ENCODE data around the gene CTDSP2. TPM values are rescaled to one million over a fixed set of nuclear protein-coding genes. Genes with fewer than 3 reads are reported as not detected.
"Not testable (repeated sequence)": the region's sequence is repeated elsewhere in the genome, so short reads cannot be mapped to it uniquely, and the experiment has no call there.

CTDSP2 gene
- total and polyA plus RNA-seq, 4 donors, result 51.2 to 252 (median 140) TPM

DNA sequence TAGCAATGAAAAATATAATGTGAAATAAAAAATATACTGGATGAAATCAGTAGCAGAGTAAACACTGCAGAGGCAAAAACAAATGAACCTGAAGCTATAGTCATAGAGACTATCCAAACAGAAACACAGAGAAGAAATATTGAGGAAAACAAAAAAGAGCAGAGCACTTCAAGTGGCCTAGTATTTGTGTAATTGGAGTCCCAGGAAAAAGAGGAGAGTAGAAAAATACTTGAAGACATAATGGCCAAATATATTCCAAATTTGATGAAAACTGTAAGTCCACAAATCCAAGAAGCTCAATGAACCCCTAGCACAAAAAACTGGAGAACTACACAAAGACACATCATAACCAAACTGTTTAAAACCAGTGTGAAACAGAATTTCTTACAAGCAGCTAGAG lies 37.2 kb upstream of the CTDSP2 start:
- Histone ChIP-seq H3K4me3 (ENCODE audit: low read length in 2 of 2) (no peak overlapping the region), H3K27ac (ENCODE audit: low read depth in 1 of 2, low read length in 2 of 2) (no peak overlapping the region), H3K9me3 (ENCODE audit: control insufficient read depth, low read length) (no peaks in the 10 kb centered on the region), H3K4me1 (ENCODE audit: control insufficient read depth in 1 of 2, insufficient read depth in 2 of 2, low read length in 2 of 2) (peaks cover 0 to 2% of the 10 kb centered on the region in 2 donors), H3K27me3 (ENCODE audit: control insufficient read depth in 1 of 2, insufficient read depth in 2 of 2, low read length in 1 of 2) (no peaks in the 10 kb centered on the region), H3K36me3 (ENCODE audit: control insufficient read depth in 1 of 2, insufficient read depth in 2 of 2, low read length in 1 of 2) (no peaks in the 10 kb centered on the region)
- DNase-seq, result no peak
- intact Hi-C loops (cut with DNase I), result no loop called here
- ATAC-seq (ENCODE audit: low FRiP score), result no peak

DNA sequence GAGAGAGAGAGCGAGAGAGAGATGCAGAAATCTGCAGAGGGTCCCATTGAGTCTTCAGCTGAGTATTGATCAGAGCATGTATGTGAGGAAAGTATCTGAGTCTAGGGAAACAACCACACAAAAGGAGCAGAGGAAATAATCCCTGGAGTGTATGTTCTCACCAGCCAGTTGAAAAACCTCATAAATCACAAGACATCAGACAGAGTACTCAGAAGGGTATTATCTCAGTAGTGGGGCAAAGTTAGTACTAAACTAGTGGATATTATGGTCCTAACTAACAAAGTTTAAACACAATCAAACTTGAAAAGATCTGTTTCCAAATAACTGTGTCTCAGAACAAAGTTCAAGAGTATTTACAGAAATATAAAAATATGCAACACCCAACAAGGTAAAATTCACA lies 36.5 kb upstream of the CTDSP2 start:
- Histone ChIP-seq H3K4me3 (ENCODE audit: low read length in 2 of 2) (no peak overlapping the region), H3K27ac (ENCODE audit: low read depth in 1 of 2, low read length in 2 of 2) (peak overlapping the region in 1 of 2 donors; percentile 5), H3K36me3 (ENCODE audit: control insufficient read depth in 1 of 2, insufficient read depth in 2 of 2, low read length in 1 of 2) (no peaks in the 10 kb centered on the region), H3K27me3 (ENCODE audit: control insufficient read depth in 1 of 2, insufficient read depth in 2 of 2, low read length in 1 of 2) (no peaks in the 10 kb centered on the region), H3K9me3 (ENCODE audit: control insufficient read depth, low read length) (no peaks in the 10 kb centered on the region), H3K4me1 (ENCODE audit: control insufficient read depth in 1 of 2, insufficient read depth in 2 of 2, low read length in 2 of 2) (peaks cover 0 to 2% of the 10 kb centered on the region in 2 donors)
- no peak for DNase-seq
- no peak for ATAC-seq (ENCODE audit: low FRiP score)
- 94 to 100% methylated on average over 1 of the region's 1 CpG for WGBS, 2 donors
- intact Hi-C loops (cut with DNase I), result no loop called here

DNA sequence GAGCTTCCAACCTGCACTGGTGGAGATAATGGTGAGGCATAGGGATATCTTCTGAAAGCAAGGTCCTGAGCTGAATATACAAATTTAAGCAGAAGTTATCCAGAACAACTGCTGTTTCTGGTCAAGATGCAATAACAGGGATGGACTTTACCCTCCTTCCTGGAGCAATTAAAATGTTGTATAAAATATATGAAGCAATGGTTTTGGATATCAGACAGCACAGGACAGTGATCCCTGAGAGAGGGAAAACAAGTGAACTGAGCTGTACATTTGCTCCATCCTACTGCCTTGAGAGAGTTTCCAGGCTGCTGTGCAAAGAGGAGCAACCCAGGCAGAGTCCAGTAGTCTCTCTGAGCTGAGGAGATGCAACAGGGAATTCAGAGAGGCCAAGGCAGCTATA lies 36.0 kb upstream of the CTDSP2 start:
- peak overlapping the region in 1 of 2 donors; percentile 5 for H3K27ac ChIP-seq (ENCODE audit: low read depth in 1 of 2, low read length in 2 of 2)
- no peaks in the 10 kb centered on the region for H3K9me3 ChIP-seq (ENCODE audit: control insufficient read depth, low read length)
- H3K4me3 ChIP-seq (ENCODE audit: low read length in 2 of 2), result no peak overlapping the region
- intact Hi-C loops (cut with DNase I), result no loop called here
- H3K27me3 ChIP-seq (ENCODE audit: control insufficient read depth in 1 of 2, insufficient read depth in 2 of 2, low read length in 1 of 2), result no peaks in the 10 kb centered on the region
- peaks cover 0 to 2% of the 10 kb centered on the region in 2 donors for H3K4me1 ChIP-seq (ENCODE audit: control insufficient read depth in 1 of 2, insufficient read depth in 2 of 2, low read length in 2 of 2)
- DNase-seq (no peak), ATAC-seq (ENCODE audit: low FRiP score) (no peak)
- no peaks in the 10 kb centered on the region for H3K36me3 ChIP-seq (ENCODE audit: control insufficient read depth in 1 of 2, insufficient read depth in 2 of 2, low read length in 1 of 2)

DNA sequence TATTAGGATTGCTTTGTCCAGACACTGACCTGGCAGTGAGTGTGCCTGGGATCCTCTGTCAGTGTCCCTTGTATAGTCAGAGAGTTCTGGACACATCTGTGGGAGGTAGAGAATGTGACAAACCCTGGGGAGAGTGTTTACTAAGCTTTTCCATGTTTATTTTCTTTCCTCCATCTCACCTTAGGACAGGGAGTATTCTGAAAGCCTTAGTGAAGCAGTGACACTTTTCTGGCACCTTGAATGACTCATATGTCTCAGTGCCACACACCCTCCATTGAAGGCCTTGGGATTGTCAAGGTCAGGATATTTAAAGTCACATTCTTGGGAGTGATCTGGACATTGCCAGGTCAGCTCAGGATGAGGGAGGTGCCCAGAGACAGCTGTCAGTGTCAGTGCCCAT lies 34.9 kb upstream of the CTDSP2 start:
- Histone ChIP-seq H3K27ac (ENCODE audit: low read depth in 1 of 2, low read length in 2 of 2) (no peak overlapping the region), H3K36me3 (ENCODE audit: control insufficient read depth in 1 of 2, insufficient read depth in 2 of 2, low read length in 1 of 2) (no peaks in the 10 kb centered on the region), H3K4me1 (ENCODE audit: control insufficient read depth in 1 of 2, insufficient read depth in 2 of 2, low read length in 2 of 2) (peaks cover 0 to 2% of the 10 kb centered on the region in 2 donors), H3K4me3 (ENCODE audit: low read length in 2 of 2) (no peak overlapping the region), H3K27me3 (ENCODE audit: control insufficient read depth in 1 of 2, insufficient read depth in 2 of 2, low read length in 1 of 2) (no peaks in the 10 kb centered on the region), H3K9me3 (ENCODE audit: control insufficient read depth, low read length) (no peaks in the 10 kb centered on the region)
- DNase-seq, result no peak
- ATAC-seq (ENCODE audit: low FRiP score), result no peak
- intact Hi-C loops (cut with DNase I), result no loop called here

DNA sequence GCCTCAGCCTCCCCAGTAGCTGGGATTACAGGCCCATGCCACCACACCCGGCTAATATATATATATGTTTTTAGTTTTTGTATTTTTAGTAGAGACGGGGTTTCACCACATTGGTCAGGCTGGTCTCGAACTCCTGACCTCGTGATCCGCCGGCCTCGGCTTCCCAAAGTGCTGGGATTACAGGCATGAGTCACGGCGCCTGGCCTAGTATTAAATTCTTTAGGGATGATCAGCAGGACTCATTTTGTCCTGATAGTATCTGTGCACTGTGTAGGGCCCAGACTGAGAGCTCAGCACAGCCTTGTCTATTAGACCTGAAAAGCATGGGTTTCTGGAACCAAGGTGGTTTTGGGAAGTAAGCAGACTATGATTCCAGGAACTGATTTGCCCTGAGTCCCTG lies 34.5 kb upstream of the CTDSP2 start:
- ATAC-seq (ENCODE audit: low FRiP score); H3K4me3 ChIP-seq (ENCODE audit: low read length in 2 of 2); H3K36me3 ChIP-seq (ENCODE audit: control insufficient read depth in 1 of 2, insufficient read depth in 2 of 2, low read length in 1 of 2); H3K9me3 ChIP-seq (ENCODE audit: control insufficient read depth, low read length); H3K27me3 ChIP-seq (ENCODE audit: control insufficient read depth in 1 of 2, insufficient read depth in 2 of 2, low read length in 1 of 2); H3K4me1 ChIP-seq (ENCODE audit: control insufficient read depth in 1 of 2, insufficient read depth in 2 of 2, low read length in 2 of 2); H3K27ac ChIP-seq (ENCODE audit: low read depth in 1 of 2, low read length in 2 of 2); DNase-seq; intact Hi-C loops (cut with DNase I): not testable (repeated sequence)
- 93 to 94% methylated on average over 9 of the region's 9 CpGs for WGBS, 2 donors

DNA sequence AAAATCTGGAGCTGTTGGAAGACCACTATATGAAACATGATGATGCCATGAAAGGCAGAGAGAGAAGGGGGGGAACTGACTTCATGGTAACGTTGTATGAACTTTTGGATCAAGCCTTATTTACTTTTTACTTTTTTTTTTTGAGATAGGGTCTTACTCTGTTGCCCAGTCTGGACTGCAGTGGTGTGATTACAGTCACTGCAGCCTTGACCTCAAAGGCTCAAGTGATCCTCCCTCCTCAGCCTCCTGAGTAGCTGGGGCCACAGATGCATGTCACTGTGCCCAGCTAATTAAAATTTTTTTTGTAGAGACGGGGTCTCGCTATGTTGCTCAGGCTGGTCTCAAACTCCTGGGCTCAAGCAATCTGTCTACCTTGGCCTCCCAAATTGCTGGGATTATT lies 31.3 kb upstream of the CTDSP2 start:
- peaks cover 3 to 5% of the 10 kb centered on the region in 2 donors for H3K4me1 ChIP-seq (ENCODE audit: control insufficient read depth in 1 of 2, insufficient read depth in 2 of 2, low read length in 2 of 2)
- DNase-seq (no peak), ATAC-seq (ENCODE audit: low FRiP score) (no peak)
- no peak overlapping the region for H3K4me3 ChIP-seq (ENCODE audit: low read length in 2 of 2)
- H3K36me3 ChIP-seq (ENCODE audit: control insufficient read depth in 1 of 2, insufficient read depth in 2 of 2, low read length in 1 of 2), result no peaks in the 10 kb centered on the region
- H3K27me3 ChIP-seq (ENCODE audit: control insufficient read depth in 1 of 2, insufficient read depth in 2 of 2, low read length in 1 of 2), result no peaks in the 10 kb centered on the region
- no peak overlapping the region for H3K27ac ChIP-seq (ENCODE audit: low read depth in 1 of 2, low read length in 2 of 2)
- intact Hi-C loops (cut with DNase I), result no loop called here
- H3K9me3 ChIP-seq (ENCODE audit: control insufficient read depth, low read length), result no peaks in the 10 kb centered on the region
- WGBS, 2 donors, result 73 to 76% methylated on average over 3 of the region's 3 CpGs

DNA sequence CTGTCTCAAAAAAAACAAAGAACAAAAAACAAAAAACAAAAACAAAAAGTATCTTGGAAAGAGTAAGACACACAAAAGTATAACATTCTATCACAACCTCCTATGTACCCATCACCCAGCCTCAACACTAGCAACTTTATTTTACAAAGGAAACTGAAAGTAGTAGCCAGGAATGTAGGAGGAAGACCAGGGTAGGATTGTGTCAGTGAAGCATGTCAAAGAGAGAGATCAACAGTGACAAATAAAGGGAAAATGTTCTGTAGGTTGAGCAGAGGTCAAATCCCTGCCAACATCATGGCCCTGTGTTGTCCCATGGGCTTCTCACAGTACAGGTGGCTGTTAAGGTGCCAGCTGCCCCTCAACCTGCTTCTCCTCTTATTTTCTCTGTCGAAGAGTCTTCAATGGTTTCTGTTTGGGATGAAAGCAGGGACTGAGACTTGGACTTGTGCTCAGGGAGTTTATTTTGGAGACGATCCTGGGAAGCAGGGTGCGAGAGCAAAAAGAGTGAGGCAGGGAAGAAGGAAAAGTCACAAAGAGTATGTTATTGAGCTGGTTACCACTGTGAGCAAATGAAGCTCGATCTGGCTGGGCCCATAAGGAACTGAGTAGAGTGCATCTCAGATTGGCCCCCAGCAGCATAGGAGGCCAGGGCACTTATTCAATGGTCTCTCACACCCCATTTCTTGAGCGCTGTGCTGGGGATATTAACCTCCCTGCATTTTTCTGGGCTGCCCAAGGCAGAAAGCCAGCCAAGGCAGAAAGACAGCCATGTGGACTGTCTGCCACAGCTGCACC lies 29.4 kb upstream of the CTDSP2 start:
- H3K4me1 ChIP-seq (ENCODE audit: control insufficient read depth in 1 of 2, insufficient read depth in 2 of 2, low read length in 2 of 2), result peaks cover 1 to 5% of the 10 kb centered on the region in 2 donors
- no peak overlapping the region for H3K4me3 ChIP-seq (ENCODE audit: low read length in 2 of 2)
- no peak for ATAC-seq (ENCODE audit: low FRiP score)
- intact Hi-C loops (cut with DNase I), result no loop called here
- H3K27me3 ChIP-seq (ENCODE audit: control insufficient read depth in 1 of 2, insufficient read depth in 2 of 2, low read length in 1 of 2), result no peaks in the 10 kb centered on the region
- WGBS, 2 donors, result 11 to 18% methylated on average over 5 of the region's 5 CpGs
- peak overlapping the region in 1 of 2 donors; percentile 37 for H3K27ac ChIP-seq (ENCODE audit: low read depth in 1 of 2, low read length in 2 of 2)
- H3K9me3 ChIP-seq (ENCODE audit: control insufficient read depth, low read length), result no peaks in the 10 kb centered on the region
- no peaks in the 10 kb centered on the region for H3K36me3 ChIP-seq (ENCODE audit: control insufficient read depth in 1 of 2, insufficient read depth in 2 of 2, low read length in 1 of 2)
- no peak for DNase-seq

DNA sequence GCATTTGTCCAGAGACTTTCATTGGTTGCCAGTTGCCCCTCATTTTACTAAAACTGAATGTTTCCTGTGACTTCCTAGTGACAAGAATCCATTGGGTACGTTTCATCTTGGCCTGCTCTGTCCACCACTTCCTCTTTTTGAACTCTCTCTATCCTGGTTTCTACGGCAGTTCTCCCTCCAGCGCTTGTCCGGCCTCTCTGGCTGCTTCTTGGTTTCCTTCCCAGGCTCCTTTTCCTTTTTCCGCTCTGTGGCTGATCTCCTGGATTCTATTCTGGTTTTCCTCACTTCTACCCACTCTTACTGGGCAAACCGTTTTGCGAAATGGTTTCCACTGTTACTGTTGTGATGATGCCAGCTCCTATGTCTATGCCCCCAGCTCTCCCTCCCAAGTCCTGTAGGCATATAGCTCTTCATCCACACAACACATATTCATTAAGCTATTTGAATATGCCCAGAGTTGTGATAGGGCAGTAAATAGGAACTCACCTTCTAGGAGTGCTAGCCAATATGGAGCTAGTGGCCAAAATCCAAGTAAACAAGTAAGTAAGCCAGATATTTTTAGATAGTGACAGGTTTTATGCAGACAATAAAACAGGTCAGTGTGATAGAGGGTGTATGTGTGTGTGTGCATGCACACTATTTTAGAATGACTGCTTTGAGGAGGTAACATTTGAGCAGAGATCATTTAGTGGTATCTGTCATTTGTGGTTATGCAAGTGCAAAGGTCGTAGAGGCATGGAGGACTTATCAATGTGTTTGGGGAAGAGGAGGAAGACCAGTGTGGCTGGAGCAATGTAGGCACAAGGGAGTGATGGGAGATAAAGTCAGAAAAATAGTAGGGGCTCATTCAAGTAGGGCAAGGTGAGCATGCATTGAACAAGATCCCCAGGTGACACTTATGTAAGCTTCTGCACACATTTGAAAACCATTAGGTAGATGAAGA lies 27.9 kb upstream of the CTDSP2 start:
- WGBS, 2 donors, result 15 to 18% methylated on average over 8 of the region's 8 CpGs
- H3K4me1 ChIP-seq (ENCODE audit: control insufficient read depth in 1 of 2, insufficient read depth in 2 of 2, low read length in 2 of 2), result peaks cover 1 to 5% of the 10 kb centered on the region in 2 donors
- DNase-seq (no peak), ATAC-seq (ENCODE audit: low FRiP score) (no peak)
- intact Hi-C loops (cut with DNase I), result no loop called here
- no peak overlapping the region for H3K4me3 ChIP-seq (ENCODE audit: low read length in 2 of 2)
- H3K36me3 ChIP-seq (ENCODE audit: control insufficient read depth in 1 of 2, insufficient read depth in 2 of 2, low read length in 1 of 2), result no peaks in the 10 kb centered on the region
- no peaks in the 10 kb centered on the region for H3K9me3 ChIP-seq (ENCODE audit: control insufficient read depth, low read length)
- no peaks in the 10 kb centered on the region for H3K27me3 ChIP-seq (ENCODE audit: control insufficient read depth in 1 of 2, insufficient read depth in 2 of 2, low read length in 1 of 2)
- H3K27ac ChIP-seq (ENCODE audit: low read depth in 1 of 2, low read length in 2 of 2), result peak overlapping the region; percentile 69 to 76
